ENCODE measurements around the gene PARVG. TPM values are rescaled to one million over a fixed set of nuclear protein-coding genes. Genes with fewer than 3 reads are reported as not detected.

The PARVG gene
- total and polyA plus RNA-seq, 2 of the 8 experiments (the other 6 are each of a cell fraction or from before 2014, with no cell fraction given): 0.37 to 1.5 TPM

GRCh38 chr22:44153710-44154109 lies 27.0 kb upstream of the PARVG start (continued):
- TF ChIP-seq CHD7 (IDR thresholded peaks at IDR 0.05; ENCODE audit: insufficient replicate concordance, low read length) (no peak), ATF2 (IDR thresholded peaks at IDR 0.05; ENCODE audit: low read length) (no peak), EP300 (IDR thresholded peaks at IDR 0.05; ENCODE audit: borderline replicate concordance in 1 of 2, low read depth in 2 of 2, low read length in 2 of 2) (no peak), ZNF274 (IDR thresholded peaks at IDR 0.05; ENCODE audit: borderline replicate concordance, extremely low read depth, low read length) (no peak), SIRT6 (IDR thresholded peaks at IDR 0.05; ENCODE audit: low read length) (no peak), KDM5A (IDR thresholded peaks at IDR 0.05; ENCODE audit: low read length) (no peak), TEAD4 (IDR thresholded peaks at IDR 0.05; ENCODE audit: low read depth, low read length) (no peak), FOSL1 (IDR thresholded peaks at IDR 0.05; ENCODE audit: insufficient read depth, low read depth, low read length) (no peak), CREB1 (IDR thresholded peaks at IDR 0.05) (no peak), BRCA1 (IDR thresholded peaks at IDR 0.05; ENCODE audit: low read depth, low read length) (no peak), TBP (IDR thresholded peaks at IDR 0.05; ENCODE audit: low read depth, low read length) (no peak)
